Coronary artery (tissue), 2 donors: Measurements from ENCODE around the gene ZNF22.
A peak's percentile ranks its signal among the peaks of the same experiment; 100 is the strongest.

Experiments used
- DNase-seq: peaks from one replicate; pipeline ENCODE4 v3.0.0-alpha.2; 2017; ENCODE audit warnings: low spot score
- H3K27ac ChIP-seq, 2 donors: fragments of 200-600 bp; sonication (generic); one replicate each; pipeline ENCODE4 v1.5.1; 2016 to 2019
- H3K4me3 ChIP-seq: fragments of 200-600 bp; sonication (generic); 2 replicates; pipeline ENCODE4 v1.5.1; 2016; ENCODE audit warnings: mild to moderate bottlenecking, moderate library complexity
- CTCF ChIP-seq: fragments of 200-600 bp; sonication (generic); IDR thresholded peaks from one replicate; pipeline ENCODE4 v1.5.1; 2019; ENCODE audit warnings: antibody characterized with exemption

ZNF22 gene

DNA sequence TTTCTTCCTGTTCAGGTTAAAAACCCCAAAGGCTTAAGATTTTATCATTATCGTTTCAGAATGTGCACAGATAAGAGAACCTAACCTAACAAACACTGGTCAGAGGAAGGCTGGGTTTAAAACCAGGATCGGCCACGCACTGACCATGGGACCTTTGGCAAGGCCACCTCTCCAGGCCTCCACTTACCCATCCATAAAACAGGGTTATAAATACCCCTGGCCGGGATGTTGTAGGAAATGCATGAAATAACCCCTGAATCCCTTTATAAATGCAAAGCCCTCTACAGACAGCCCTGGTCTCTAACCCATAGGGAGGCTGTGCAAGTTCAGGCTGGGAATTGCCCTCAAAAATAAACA is 22.5 kb upstream of the ZNF22 start:
- peak overlapping the region; percentile 95 to 97 for H3K27ac ChIP-seq
- TF ChIP-seq CTCF: no peak
- H3K4me3 ChIP-seq: peak overlapping the region; percentile 83
- DNase-seq: no peak

DNA sequence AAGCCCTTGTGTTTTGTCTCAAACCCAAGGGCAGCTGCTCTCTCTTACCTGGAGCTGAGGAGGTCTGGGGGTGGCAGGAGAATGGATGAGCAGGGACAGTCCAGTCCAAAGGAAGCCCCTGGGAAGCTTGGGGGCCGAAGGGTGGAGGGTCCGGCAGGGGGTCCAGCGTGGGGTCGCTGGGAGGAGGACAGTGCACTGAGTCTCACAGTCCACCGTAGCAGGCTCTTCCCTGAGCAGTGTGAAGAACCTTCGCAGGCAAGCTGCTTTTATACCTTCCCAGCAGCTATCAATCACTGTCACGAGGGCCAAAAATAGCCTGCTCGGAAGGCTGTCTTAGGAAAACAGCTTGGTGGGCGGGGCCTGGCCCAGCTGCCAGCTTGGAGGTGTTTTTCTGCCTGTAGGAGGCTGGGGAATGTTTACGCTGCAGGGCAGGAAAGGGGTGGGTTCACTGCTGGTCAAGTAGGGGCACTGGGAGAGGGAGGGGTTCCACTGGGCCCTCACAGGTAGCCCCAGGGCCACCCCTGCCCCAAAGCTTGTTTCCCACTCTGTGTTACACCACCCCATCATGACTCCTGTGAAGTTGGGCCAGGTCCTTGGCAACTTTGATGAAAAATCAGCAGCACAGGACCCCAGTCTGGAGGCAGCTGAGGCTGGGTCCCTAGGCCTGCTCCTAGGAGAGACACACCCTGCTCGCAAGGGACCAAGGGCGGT is 22.0 kb upstream of the ZNF22 start, which contains the start of gene DEPP1:
Gene DEPP1 (minus strand): TSS at position 240 of the 711 bp plus-strand sequence. CDS start 779 bp downstream, outside the sequence.
- DNase-seq: peak; percentile 91
- no peak for TF ChIP-seq CTCF

DNA sequence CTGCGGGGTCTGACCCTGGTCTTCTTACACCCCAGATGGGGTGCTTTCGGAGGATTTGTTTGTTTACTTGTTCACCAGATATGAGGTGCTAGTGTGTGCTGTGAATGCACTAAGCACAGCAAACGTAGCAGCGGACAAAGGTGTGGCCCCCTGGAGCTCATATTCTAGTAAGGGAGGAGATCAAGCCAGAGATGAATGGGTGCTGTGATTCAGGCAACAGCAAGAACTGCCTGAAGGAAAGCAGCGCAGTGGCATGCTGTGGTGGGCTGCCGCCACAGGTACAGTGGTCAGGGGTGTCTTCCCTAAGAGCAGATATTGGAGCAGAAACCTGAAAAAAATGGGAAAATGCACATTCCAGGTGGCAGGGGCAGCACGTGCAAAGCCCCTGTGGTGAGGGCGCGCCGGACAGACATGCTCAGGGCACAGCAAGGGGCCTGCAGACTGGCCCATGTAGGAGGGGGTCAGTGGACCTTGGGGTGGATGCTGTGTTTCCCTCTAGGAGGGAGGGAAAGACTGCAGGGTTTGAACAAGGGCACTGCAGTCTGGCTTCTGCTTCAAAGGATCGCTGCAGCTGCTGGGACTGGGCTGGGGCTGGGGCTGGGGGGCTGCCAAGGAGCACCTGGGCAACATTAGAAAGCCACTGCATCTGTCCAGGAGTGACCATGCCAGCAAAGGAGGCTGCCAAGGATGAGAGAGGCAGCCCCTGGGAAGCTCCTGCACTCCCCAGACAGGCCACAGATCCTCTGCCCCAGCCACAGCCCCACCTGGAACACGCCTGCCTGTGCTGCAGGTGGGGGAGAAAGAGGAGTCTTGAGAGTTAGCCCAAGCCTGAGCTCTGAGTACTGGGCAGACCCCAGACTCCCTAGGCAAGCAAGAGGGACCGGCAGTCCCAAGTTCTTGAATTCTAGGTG is 21.2 kb upstream of the ZNF22 start:
- peak overlapping the region; percentile 83 for H3K4me3 ChIP-seq

More for the DNA sequence above, 22.0 kb upstream of the ZNF22 start, which contains the start of gene DEPP1:
- H3K27ac ChIP-seq: peak within 1 kb of the TSS; percentile 95 to 97
- peak within 1 kb of the TSS; percentile 83 for H3K4me3 ChIP-seq

DNA sequence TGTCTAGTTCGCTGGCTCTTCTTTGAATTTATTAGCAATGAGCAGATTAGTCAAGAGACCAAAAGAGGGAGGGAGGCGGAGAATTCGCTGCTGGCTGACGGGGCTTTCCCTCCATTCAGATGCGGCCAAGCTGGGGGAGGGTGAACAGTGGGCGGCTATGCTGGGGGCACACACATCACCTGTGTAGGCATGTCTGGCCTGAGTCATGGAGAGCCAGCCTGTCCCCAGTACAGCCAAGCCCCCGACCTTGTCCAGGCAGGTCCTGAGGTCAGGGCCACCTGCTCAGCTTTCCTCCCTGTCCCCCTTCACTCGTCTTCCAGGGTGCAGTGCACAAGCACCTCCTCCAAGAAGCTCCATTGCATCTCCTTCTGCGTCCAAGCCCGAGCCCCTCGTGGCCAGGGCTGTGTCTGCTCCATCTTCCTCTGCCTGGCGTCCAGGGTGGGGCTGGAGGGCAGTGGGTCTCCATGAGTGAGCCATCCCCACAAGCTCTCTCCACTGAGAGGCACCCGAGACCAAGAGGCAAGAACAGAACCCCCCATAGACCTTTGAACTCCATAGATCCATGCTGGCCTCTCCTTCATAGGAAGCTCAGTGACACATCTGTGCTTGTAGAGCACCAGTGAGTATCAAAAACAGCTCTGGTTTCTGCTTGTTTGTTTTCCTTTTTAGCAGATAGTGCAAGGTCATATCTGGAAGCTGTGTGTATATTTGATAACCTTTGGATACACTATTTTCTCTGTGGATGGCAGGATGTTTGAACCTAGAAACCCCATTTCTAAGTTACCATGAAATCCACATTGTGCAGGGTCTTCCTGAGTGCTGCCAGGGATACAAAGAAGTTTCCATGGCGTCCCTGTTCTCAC is 20.2 kb upstream of the ZNF22 start:
- TF ChIP-seq CTCF: no peak
- Histone ChIP-seq H3K4me3 (peak overlapping the region; percentile 15), H3K27ac (peak overlapping the region; percentile 95 to 97)
- no peak for DNase-seq

More for the DNA sequence above, 21.2 kb upstream of the ZNF22 start:
- DNase-seq: no peak
- peak overlapping the region; percentile 95 to 97 for H3K27ac ChIP-seq
- TF ChIP-seq CTCF: no peak

DNA sequence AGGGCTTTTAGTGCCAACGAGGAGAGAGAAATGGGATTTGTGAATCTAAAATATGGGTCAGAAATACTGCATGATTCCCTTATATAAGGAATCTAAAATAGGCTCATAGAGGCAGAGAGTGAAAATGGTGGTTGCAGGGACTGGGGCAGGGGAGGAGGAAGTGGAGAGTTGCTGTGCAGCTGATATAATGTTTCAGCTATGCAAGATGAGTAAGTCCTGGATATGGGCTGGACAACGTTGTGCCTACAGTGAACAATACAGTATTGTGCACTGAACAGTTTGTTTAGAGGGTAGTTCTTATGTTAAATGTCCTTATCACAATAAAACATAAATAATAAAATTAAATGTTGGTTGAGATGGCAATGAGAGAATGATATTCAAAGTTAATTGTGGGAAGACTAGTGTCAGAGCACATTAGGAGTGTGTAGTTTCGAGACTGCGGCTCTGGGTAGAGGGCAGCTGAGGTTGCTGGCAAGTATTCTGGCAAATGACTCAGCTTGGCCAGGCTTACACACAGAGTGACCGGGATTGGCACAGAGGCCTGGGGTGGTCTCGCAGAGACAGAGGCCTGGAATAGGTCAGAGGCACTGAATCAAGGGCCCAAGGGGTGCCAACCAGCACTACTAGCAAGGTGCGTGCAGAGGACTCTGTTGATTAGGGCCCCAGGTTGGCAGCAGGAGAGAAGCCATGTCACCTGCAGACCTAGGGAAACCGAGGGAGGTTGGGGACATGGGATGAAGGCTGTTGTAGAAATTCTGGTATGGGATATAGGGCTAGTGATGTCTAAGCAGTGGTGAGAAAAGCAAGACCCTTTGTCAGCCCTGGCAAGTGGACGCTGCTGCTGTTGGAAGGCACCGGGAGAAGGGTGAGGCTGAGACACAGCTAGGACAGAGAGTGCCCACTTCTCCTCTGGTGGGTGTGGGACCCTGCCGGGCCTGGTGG is 19.3 kb upstream of the ZNF22 start:
- Histone ChIP-seq H3K4me3 (peak overlapping the region; percentile 15), H3K27ac (peak overlapping the region; percentile 95 to 97)
- no peak for TF ChIP-seq CTCF
- DNase-seq: no peak

- Histone ChIP-seq H3K27ac (peak overlapping the region; percentile 95 to 97), H3K4me3 (peak overlapping the region; percentile 15)
- TF ChIP-seq CTCF: no peak
- DNase-seq: no peak
These were observed 18.6 kb upstream of the ZNF22 start for GRCh38 chr10:44982114-44982460.
